ENCODE results near the gene KLRF1. TPM values are rescaled to one million over a fixed set of nuclear protein-coding genes. Genes with fewer than 3 reads are reported as not detected.

KLRF1 gene
- 0.35 TPM in 1 of 2 replicates, not detected in the other for total RNA-seq

GRCh38 chr12:9827209-9827888, at the start of gene KLRF1:
Gene KLRF1 (plus strand): TSS chr12:9827481. CDS start chr12:9827545, 64 bp downstream.

GRCh38 chr12:9869307-9870161, 42.3 kb downstream of the KLRF1 start, which contains the start of gene CLEC2B:
Gene CLEC2B (minus strand): TSS chr12:9869354.

GRCh38 chr12:9881246-9881645, 54.0 kb downstream of the KLRF1 start, which contains the start of gene KLRF2:
Gene KLRF2 (plus strand): TSS chr12:9881489. CDS start chr12:9881596, 107 bp downstream.

Other genes starting within 250 kb of the KLRF1 start
- gene KLRB1, start 219.6 kb upstream of the KLRF1 start, total RNA-seq: not detected in 2 replicates
- 0.53 and 7.8 TPM in 2 replicates for gene CLEC2D, start 157.8 kb upstream of the KLRF1 start, total RNA-seq
- not detected in 2 replicates for gene CLECL1, start 94.4 kb upstream of the KLRF1 start, total RNA-seq
- gene CD69, start 66.6 kb upstream of the KLRF1 start, total RNA-seq: 2.3 and 2.6 TPM in 2 replicates
- 13.8 and 17.4 TPM in 2 replicates for gene CLEC2B, start 41.9 kb downstream of the KLRF1 start, total RNA-seq
- gene KLRF2, start 54.0 kb downstream of the KLRF1 start, total RNA-seq: not detected in 2 replicates
- gene CLEC2A, start 104.9 kb downstream of the KLRF1 start, total RNA-seq: not detected in 2 replicates
- not detected in 2 replicates for gene CLEC12A, start 143.9 kb downstream of the KLRF1 start, total RNA-seq
- gene CLEC1B, start 171.6 kb downstream of the KLRF1 start, total RNA-seq: not detected in 2 replicates
- gene CLEC12B, start 183.1 kb downstream of the KLRF1 start, total RNA-seq: not detected in 2 replicates
- not detected in 2 replicates for gene CLEC9A, start 203.2 kb downstream of the KLRF1 start, total RNA-seq

Measured in myometrial cell (primary cell).